HG02970 (cell line): ENCODE measurements around the gene DUS3L.
"Not testable (repeated sequence)": the region's sequence is repeated elsewhere in the genome, so short reads cannot be mapped to it uniquely, and the experiment has no call there.

Source experiments
- ATAC-seq: cut with Tn5 transposase; IDR thresholded peaks from one replicate; pipeline ENCODE4 v1.9.1; 2021; ENCODE audit warnings: mild to moderate bottlenecking, moderate library complexity, moderate number of reproducible peaks; ENCODE audit not compliant: unreplicated experiment, low FRiP score

Gene DUS3L

DNA sequence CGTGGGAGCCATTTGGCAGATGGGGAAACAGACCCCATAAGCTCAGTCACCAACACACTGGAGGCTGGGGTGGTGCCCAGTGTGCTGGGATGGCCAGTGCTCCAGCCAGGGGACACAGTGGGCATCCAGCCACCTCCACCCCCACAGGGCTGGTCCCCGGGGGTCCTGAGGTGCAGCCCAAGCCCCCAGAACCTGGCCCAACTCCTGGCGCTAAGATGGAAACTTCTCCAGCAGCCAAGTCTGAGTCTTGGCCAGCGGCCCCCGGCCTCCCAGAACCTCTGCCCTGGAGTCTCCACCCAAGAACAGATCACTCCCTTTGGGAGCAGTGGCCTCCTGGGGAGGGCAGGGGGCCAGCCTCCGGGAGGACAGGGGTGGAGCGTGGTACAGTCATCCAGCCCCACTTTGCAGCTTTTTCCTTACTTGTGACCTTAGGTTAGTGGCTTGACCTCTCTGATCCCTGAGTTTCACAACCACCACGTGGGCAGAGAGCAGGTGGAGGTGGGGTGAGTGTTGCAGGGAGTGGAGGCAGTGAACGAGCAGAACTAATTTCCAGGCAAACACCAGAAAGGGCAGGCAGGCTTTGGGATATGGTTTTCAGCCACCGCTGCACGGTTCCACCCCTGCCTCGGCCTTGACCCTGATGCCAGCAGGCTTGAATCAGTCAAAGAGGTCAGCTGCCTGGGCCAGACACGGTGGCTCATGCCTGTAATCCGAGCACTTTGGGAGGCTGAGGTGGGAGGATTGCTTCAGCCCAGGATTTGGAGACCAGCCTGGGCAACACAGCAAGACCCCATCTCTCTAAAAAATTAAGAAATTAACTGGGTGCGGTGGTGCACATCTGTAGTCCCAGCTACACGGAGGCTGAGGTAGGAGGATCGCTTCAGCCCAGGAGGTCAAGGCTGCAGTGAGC is 9.7 kb upstream of the DUS3L start:
- ATAC-seq: no peak

DNA sequence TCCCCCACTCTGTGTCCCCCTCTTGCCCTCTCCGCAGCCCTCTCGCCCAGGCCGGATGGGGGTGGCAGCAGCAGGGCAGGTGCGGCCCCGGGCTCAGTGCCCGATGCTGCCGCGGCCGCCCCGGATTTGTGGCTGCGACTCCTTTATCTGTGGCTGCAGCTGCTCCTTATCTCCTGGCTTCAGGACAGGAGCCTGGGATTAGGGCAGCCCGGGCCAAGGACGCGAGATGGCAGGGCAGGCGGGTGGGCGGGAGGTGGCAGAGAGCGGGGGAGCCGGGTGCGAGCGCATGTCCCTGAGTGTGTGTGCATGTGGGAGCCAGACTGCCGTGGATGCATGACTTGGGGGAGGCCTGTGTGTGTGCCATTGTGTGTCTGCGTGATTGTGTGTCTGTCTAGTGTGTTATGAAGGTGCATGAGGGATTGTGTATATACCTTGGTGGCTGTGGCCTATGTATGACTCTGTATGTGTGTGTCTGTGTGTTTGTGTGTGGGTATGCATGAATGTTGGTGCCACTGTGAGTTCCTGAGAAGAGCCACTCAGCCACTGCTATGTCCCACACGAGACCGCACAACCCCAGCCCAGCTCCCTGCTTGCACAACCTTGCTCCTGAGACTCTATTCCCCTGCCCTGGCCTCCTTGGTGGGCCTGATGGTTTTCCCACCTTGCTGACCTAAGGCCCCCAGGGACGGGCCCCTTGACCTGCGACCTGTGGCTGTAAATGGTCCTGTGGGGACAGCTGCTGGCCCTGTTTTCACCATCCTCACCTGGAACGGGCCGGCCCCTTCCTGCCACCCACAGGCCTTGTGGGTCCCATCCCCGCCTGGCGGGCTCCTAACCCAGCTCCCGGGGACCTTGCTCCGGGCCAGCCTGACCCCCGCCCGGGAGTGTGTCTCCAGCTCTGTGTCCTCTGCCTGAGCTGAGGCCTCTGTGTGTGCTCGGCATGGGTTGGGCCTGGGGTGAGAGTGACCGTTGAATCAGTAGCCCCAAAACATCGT is 8.6 kb upstream of the DUS3L start:
- no peak for ATAC-seq

DNA sequence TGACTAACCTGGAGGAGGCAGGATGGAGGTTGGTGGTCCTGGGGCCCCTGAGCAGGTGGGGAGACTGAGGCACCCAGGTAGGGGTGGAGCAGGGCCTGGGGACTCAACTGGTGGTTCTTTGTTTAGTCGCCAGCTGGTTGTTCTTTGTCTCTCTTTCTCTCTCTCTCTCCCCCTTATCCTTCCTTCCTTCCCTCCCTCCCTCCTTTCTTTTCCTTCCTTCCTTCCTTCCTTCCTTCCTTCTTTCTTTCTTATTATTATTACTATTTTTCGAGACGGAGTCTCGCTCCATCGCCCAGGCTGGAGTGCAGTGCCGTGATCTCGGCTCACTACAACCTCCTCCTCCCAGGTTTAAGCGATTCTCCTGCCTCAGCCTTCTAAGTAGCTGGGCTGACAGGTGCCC is 7.3 kb upstream of the DUS3L start:
- ATAC-seq: no peak

DNA sequence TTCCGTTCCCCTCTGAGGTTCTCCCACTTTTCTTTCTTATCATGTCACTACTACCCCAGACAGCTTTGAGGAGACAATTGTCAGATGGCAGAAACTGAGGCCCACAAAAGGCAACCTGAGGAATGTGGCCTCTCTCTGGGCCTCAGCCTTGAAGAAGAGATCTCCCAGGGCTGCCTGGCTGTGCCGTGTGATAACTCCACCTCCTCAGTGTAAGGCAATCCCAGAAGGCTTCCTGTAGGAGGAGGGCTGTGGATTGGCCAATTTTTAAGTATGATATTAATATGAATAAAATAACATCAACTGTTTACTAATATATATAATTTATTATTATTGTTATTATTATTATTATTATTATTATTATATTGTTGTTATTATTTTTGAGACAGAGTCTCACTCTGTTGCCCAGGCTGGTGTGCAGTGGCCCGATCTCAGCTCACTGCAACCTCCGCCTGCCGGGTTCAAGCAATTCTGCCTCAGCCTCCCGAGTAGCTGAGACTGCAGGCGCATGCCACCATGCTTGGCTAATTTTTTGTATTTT is 4.5 kb upstream of the DUS3L start:
- ATAC-seq: no peak

DNA sequence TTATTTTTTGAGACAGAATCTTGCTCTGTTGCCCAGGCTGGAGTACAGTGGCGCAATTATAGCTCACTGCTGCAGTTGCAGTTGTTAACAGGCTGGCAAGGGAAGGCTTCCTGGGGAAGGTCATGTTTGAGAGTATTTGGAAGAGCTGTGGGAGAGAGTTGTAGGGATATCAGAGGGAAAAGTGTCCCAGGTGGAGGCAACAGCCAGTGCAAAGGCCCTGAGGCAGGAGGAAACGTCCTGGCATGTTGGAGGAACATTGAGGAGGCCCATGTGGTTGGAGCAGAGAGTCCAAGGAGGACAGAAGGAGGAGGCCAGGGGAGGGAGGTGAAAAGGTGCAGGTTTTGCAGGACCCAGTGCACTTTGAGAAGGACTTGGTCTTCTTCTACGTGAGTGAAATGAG is 2.2 kb upstream of the DUS3L start:
- no peak for ATAC-seq

DNA sequence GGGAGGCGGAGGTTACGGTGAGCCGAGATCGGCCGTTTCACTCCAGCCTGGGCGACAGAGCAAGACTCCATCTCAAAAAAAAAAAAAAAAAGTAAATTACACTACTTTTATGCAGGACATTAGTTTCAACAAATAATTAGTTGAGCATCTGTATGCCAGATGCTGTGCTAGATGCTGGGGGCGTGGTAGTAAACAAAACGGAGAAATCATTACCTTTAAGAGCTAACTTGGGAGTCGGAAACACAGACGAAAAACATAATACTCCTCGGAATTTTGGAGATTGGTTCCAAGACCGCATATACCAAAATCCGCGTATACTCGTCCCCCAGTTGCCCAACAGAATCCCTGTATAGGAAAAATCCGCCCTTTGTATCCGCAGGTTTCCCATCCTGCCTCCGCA is 1.3 kb upstream of the DUS3L start:
- ATAC-seq: no peak

DNA sequence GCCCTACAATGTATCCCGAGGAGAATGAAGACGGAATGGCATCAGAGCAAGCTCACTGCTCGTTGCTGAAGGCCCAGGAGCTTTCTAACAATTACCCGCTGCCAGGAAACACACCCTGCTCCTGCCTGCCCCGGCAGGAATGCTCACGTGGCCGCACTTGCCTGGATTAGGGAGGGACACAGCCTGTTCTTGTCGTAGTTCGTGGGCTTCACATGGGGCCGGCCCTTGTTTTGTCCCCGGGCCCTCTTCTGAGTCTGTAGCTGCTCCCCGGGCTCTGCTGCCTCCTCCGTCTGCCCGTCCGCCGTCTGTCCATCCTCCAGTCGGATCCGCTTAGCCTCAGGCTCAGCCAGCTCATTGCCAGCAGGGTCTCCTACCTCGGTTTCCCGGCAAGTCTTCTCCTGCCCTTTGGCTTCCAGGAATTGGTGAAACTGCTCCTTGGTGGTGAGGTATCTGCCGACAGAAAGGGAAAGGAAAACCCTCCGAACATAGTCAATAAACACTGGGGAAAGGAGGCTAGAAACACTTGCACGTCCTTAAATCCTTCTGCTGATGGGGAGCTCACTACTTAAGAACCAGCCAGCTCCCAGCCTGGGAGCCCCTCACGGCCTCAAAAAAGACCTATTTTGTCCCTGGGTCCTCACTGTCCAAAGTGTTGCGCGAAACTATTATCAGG is 941 bp downstream of the DUS3L start:
- no peak for ATAC-seq

DNA sequence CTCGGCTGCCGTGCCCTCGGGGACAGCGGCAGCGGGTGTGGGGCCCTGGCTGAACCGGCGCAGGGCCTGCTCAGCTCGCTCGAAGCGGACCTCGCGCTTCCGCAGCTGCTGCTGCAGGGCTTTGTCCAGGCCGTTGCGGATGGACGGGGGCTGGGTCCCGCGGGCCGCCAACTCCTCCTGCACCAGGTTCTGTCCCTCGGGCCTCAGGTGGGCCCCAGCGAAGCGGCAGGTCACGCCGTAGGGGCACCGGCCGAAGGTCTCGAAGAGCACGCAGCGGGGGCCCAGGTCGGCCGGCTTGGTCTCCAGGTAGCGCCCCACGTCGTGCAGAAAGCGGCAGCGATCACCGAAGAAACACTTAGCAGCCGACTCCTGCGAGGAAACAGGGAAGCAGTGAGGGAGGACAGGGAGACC is 1.6 kb downstream of the DUS3L start:
- ATAC-seq: no peak

DNA sequence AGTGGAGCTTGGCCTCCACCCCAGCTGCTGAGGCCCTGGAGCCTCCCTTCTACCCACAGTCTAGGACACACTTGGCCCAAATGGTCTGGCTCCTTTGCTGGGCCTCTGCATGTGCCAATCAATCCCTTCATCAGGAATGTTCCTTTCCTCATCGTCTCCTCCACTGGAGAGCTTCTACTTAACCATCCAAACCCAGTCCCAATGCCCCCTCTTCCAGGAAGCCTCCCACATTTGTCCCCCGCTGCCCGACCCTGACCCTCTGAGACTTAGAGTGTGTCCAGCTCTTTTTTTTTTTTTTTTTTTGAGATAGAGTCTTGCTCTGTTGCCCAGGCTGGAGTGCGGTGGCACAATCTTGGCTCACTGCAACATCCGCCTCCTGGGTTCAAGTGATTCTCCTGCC is 2.5 kb downstream of the DUS3L start:
- no peak for ATAC-seq

DNA sequence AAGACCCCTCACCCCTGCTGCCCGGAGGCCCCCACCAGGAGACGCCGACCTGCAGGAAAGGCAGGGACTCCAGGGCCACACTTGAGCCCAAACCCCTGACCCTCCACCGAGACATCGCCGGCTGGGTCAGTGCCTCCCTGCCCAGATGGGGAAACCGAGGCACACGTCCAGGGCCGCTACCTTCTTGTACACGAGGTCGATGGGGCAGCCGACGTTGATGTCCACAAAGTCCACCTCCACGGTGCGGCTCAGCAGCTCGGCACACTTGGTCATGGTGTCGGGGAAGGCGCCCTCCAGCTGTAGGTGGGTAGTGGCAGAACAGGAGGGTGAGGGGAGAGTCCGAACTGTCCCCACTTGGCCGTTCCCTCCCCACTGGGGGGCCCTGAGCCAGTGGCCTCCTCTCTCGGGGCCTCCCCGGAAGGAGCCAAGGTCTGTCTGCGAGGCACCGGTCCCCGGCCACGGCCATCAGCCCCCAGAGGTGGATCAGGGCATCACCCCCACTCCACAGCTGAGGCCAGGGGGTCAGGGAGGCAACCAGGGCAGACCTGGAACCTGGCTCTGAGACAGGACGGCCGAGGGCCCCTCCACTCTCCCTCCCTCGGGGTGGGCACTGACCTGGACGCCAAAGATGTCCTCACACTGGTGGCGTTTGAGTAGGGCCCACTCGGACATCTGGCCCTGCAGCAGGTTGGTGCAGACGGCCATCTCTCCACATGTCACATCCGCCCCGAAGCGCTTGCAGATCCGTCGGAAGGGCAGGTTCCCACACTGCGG is 3.4 kb downstream of the DUS3L start:
- no peak for ATAC-seq

DNA sequence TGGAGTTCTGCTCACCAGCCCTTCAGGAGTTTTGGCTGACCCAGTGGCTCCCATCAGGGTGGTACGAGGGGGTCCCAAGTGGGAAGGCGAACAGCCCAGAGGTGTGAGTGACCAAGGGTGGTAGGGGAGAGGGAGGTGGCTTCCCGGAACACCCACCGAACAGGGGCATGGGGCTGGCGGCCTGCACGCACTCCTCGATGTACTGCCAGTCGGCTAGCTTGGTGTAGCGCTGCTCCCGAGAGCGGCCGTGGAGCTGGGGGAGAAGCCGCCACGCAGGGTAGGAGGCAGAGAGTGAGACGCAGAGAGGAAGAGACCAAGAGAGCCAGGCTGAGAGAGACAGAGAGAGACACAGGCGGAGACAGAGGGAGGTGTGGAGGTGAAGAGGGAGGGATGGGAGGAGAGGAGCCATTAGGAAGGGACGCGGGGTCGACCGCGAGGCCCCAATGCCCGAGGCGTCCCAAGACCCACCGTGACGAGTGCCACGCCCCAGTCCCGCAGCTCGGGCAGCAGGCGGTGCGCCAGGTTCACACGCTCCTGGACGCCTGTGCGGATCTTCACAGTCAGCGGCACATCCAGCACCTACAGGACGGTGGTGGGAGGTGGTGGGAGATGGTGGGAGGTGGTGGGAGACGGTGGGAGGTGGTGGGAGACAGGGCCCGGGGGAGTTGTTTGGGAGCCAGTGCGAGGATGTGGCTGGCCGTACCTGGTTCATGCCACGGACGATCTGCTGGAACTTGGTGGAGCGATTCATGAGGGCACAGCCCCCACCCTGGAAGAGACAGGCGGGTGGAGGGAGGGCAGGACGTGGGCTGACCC is 4.2 kb downstream of the DUS3L start:
- no peak for ATAC-seq

DNA sequence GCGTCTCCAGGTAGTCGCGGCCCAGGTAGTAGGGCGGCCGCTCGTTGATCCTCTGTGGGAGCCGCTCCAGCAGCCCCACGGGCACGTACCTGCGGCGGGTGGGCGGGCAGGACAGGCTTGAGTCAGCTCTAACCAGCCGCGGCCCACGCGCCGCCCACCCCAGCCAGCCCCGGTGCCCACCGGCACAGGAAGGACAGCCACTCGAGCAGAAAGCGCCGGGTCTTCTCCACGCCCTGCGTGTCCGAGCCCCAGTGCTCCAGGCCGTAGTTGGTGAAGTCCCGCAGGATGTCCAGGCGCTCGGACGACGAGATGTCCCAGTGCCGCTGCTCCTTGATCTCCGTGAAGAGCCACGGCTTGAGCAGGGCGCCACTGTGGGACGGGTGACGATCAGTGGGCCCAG is 5.5 kb downstream of the DUS3L start:
- no peak for ATAC-seq

DNA sequence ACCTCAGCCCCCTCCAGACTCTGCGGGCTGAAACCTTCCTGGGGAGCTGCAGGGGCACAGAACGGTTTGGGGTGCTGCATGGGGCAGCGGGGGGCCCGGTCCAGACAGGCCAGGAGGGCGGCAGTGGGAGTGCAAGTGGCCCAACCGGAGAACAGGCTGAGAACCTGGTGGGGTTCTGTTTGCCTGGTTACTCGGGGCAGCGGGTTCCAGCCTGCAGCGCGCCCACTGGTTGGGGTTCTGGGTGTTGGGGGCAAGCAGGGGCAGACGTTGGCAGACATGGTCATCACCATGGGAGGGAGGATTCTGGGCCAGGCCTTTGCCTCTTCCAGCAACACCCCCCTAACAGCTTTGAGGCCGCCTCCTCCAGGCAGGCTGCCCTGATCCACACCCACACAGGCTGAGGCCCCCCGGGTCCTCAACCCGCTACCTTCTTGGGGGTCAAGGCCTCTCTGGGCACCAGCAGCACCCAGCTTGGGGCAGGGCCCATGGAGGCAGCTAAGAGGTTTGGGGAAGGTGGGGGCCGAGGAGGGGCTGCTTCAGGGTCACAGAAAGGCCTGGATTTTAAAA is 6.3 kb downstream of the DUS3L start, which contains the start of gene PRR22:
PRR22 (minus strand) TSS at position 166 of the 567 bp plus-strand sequence; CDS start at position 80, 86 bp downstream.
- no peak for ATAC-seq

DNA sequence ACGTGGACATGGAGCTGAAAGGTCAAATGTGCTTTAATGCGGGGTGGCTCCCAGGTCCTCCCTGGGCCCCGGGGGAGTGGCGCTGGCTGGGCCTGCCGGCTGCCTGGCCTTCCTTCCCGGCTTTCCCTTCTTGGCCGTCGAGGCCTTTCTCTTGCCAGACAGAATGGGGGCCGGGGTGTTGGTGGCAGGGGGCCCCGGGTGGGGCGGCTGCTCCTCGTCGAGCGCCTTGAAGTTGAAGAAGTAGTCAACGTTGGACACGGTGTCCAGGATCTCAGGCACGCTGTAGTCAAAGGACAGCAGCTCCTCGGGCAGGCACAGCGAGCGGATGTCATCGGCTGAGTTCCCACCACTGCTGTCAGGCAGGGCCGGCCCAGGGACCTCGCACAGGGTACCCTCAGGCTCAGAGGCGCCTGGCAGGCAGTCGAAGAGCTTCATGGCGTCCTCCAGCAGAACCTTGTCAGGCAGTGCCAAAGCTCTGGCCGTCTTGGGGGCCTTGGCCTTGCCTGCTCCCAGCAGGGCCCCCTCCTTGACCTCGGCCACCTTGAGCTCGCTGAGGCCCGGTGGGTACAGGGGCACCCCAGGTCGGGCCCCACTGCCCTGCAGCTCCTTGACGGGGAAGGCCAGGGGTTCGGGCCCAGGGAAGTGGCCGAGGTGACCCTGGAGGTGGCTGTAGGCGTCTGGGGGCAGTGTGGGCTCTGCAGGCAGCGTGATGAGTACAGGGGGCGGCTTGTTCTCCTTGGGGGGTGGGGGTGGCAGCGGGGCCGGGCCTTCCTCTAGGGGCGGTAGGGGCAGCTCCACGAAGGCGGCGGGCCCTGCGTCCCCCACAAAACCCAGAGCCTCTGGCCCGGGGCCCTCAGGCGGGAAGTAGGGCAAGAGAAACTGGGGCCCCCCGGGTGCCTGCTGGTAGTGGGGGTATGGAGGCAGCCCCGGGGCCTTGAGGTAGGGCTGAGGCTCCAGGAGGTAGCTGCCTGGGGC is 7.7 kb downstream of the DUS3L start:
- no peak for ATAC-seq

DNA sequence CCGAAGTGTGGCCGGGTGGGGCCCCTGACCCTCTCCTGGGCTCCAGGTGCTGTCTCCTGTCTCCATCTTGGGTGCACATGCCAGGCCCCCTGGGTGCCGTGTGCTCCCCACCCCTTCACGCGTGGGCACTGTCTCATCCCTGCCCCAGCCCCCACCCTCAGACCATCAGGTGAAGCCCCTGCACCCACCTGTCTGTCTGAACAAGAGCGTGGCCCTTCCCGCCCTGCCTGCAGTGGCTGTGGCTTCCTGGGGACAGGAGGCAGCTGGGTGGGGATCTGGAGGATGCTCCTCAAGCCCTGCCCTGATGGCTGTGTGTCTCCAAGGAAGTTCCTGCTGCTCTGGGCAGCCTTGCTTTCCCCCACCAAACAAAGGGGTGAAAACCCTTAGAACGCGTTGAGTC is 8.6 kb downstream of the DUS3L start:
- no peak for ATAC-seq

DNA sequence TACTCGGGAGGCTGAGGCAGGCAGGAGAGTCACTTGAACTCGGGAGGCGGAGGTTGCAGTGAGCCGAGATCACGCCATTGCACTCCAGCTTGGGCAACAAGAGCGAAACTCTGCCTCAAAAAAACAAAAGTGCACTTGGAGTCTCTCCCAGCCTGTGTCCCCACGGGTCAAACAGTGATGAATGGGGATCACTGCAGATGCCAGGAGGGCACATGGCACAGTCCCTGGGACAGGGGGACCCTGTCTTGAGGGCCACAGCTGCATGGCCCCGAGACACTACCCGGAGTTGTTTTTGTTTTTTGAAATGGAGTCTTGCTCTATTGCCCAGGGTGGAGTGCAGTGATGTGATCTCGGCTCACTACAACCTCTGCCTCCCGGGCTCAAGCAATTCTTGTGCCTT is 10.0 kb downstream of the DUS3L start:
- not testable (repeated sequence) for ATAC-seq

DNA sequence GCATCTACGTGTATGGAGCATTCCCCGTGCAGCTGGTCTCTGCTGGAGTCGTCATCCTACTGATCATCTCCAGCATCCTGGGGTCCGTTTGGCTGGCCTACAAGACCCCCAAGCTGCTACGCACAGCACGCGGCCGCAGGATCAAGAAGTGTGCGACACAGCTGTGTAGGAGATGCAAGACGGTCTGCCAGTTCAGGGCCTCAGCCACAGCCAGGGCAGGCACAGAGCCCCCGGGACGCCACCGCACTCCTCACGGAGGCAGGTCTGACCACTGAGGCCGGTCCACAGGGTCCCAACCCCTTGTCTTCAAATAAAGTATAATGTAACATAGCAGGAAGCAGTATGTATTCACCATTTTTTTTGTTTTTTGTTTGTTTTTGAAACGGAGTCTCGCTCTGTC is 12.6 kb downstream of the DUS3L start:
- no peak for ATAC-seq
